GM18861 (cell line): ENCODE measurements around the gene WNT3.
"Not testable (repeated sequence)": the region's sequence is repeated elsewhere in the genome, so short reads cannot be mapped to it uniquely, and the experiment has no call there.

Experiments used
- ATAC-seq: cut with Tn5 transposase; IDR thresholded peaks from one replicate; pipeline ENCODE4 v1.9.1; 2021; ENCODE audit not compliant: unreplicated experiment

WNT3 gene

GRCh38 chr17:46788300-46788699 lies 30.2 kb downstream of the WNT3 start:
- ATAC-seq = no peak

GRCh38 chr17:46787478-46787877 lies 31.0 kb downstream of the WNT3 start:
- no peak for ATAC-seq

GRCh38 chr17:46785696-46786095 lies 32.8 kb downstream of the WNT3 start:
- no peak for ATAC-seq

- no peak for ATAC-seq
Measured at GRCh38 chr17:46783031-46783593, 35.4 kb downstream of the WNT3 start.

- no peak for ATAC-seq
Measured at GRCh38 chr17:46782250-46782953, 36.1 kb downstream of the WNT3 start.

GRCh38 chr17:46780003-46780373 lies 38.5 kb downstream of the WNT3 start:
- no peak for ATAC-seq

GRCh38 chr17:46777943-46778915 lies 40.3 kb downstream of the WNT3 start:
- ATAC-seq = no peak

- no peak for ATAC-seq
Measured at GRCh38 chr17:46776298-46777005, 42.0 kb downstream of the WNT3 start.

GRCh38 chr17:46774108-46774737 lies 44.3 kb downstream of the WNT3 start:
- ATAC-seq = no peak

- no peak for ATAC-seq
Measured at GRCh38 chr17:46773676-46774075, 44.8 kb downstream of the WNT3 start.

- no peak for ATAC-seq
Measured at GRCh38 chr17:46773221-46773605, 45.3 kb downstream of the WNT3 start.

GRCh38 chr17:46772475-46773220 lies 45.8 kb downstream of the WNT3 start:
- ATAC-seq = no peak

- ATAC-seq = no peak
Measured at GRCh38 chr17:46771561-46772474, 46.7 kb downstream of the WNT3 start.

GRCh38 chr17:46770818-46771560 lies 47.5 kb downstream of the WNT3 start:
- no peak for ATAC-seq

- ATAC-seq = no peak
Measured at GRCh38 chr17:46770439-46770817, 48.1 kb downstream of the WNT3 start.

- ATAC-seq = no peak
Measured at GRCh38 chr17:46769531-46770438, 48.7 kb downstream of the WNT3 start.

- ATAC-seq = not testable (repeated sequence)
Measured at GRCh38 chr17:46768896-46769295, 49.6 kb downstream of the WNT3 start.
